ENCODE measurements around the gene RRP12.

DNA sequence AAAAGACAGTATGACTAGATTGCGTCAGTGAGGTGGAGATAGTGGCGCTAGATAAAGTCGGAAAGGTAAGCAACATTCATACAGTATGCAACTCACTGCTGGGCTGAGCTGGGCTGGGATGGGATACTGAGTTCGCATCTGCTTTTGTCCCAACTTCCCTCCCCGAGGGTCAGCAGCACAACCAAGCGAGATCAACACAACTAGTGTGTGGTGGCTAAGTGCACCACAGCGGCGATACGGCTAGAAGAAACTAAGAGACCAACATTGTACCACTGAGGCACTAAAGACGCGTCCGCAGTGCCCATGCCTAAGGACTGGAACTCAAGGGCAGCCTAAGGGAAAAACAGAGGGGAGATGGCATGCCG, 44.2 kb upstream of the RRP12 start:
- TF ChIP-seq POLR2A (IDR thresholded peaks at IDR 0.05) = no peak
- TF ChIP-seq CTCF (IDR thresholded peaks at IDR 0.05) = no peak

All from heart left ventricle (tissue), 13 donors.